ENCODE results near the gene TTPAL. TPM values are rescaled to one million over a fixed set of nuclear protein-coding genes. Genes with fewer than 3 reads are reported as not detected.

The TTPAL gene, protein sequence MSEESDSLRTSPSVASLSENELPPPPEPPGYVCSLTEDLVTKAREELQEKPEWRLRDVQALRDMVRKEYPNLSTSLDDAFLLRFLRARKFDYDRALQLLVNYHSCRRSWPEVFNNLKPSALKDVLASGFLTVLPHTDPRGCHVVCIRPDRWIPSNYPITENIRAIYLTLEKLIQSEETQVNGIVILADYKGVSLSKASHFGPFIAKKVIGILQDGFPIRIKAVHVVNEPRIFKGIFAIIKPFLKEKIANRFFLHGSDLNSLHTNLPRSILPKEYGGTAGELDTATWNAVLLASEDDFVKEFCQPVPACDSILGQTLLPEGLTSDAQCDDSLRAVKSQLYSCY
- total RNA-seq, result 10 to 100 TPM in 3 of 4 donors, 1 to 10 TPM in 1; 9.6 to 18.2 (median 13.0) TPM

- Histone ChIP-seq H3K27me3 (no peaks in the 10 kb centered on the region), H3K4me1 (peaks cover 9 to 23% (median 20%) of the 10 kb centered on the region in 4 donors), H3K36me3 (peaks cover 12 to 17% (median 14%) of the 10 kb centered on the region in 4 donors), H3K4me3 (peak within 1 kb of the TSS; percentile 75 to 87 (median 78)), H3K27ac (replicated peaks in 1 of 4) (peak within 1 kb of the TSS; percentile 92 to 96 (median 94)), H3K9me3 (no peaks in the 10 kb centered on the region)
- WGBS, result 5% methylated on average over 30 of the region's 55 CpGs
- DNase-seq (ENCODE audit: extremely low spot score), result peak; percentile 94
- TF ChIP-seq CTCF (IDR thresholded peaks at IDR 0.05) (peak; percentile 45 to 70 (median 57)), POLR2AphosphoS5 (IDR thresholded peaks at IDR 0.05) (peak; percentile 100), POLR2A (IDR thresholded peaks at IDR 0.05; ENCODE audit: low read depth) (peak; percentile 98), EP300 (IDR thresholded peaks at IDR 0.05) (no peak)
- intact Hi-C loops (cut with DNase I), result loop anchor here (2.0 to 5.0 kb wide), 3 partner anchors 46 to 264 kb away; partner anchors contain the start of genes OSER1 and SERINC3
Measured at GRCh38 chr20:44475694-44476560, at the start of gene TTPAL. Gene TTPAL, plus strand, starts transcription at chr20:44475874. Its CDS starts 4,126 bp downstream, at chr20:44480000.

DNA sequence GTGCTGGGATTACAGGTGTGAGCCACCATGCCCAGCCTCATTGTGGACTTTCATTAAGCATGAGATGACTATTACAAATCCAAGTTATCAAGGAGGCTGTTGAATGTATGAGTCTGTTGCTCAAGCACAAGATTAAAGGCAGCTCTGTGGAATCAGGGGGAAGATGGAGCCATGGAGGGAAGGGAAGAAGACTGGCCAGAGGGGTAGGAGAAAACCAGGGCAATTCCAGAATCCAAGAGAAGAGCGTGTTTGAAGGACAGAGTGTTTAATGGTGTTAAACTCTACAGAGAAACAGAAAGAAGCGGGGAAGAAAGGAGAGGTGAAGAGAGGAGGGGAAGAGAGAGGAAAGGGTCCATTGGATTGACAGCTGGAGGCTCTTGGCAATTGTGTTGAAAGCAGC lies 49.8 kb upstream of the TTPAL start:
- Histone ChIP-seq H3K4me3 (no peak overlapping the region), H3K27ac (replicated peaks in 1 of 4) (no peak overlapping the region), H3K36me3 (no peaks in the 10 kb centered on the region), H3K4me1 (no peaks in the 10 kb centered on the region), H3K9me3 (no peaks in the 10 kb centered on the region), H3K27me3 (peaks cover 0 to 31% (median 0%) of the 10 kb centered on the region in 4 donors)
- WGBS, result 91% methylated on average over 2 of the region's 2 CpGs
- intact Hi-C loops (cut with DNase I), result no loop called here
- TF ChIP-seq EP300 (IDR thresholded peaks at IDR 0.05) (no peak), CTCF (IDR thresholded peaks at IDR 0.05) (no peak), POLR2A (IDR thresholded peaks at IDR 0.05; ENCODE audit: low read depth) (no peak), POLR2AphosphoS5 (IDR thresholded peaks at IDR 0.05) (no peak)
- no peak for DNase-seq (ENCODE audit: extremely low spot score)

DNA sequence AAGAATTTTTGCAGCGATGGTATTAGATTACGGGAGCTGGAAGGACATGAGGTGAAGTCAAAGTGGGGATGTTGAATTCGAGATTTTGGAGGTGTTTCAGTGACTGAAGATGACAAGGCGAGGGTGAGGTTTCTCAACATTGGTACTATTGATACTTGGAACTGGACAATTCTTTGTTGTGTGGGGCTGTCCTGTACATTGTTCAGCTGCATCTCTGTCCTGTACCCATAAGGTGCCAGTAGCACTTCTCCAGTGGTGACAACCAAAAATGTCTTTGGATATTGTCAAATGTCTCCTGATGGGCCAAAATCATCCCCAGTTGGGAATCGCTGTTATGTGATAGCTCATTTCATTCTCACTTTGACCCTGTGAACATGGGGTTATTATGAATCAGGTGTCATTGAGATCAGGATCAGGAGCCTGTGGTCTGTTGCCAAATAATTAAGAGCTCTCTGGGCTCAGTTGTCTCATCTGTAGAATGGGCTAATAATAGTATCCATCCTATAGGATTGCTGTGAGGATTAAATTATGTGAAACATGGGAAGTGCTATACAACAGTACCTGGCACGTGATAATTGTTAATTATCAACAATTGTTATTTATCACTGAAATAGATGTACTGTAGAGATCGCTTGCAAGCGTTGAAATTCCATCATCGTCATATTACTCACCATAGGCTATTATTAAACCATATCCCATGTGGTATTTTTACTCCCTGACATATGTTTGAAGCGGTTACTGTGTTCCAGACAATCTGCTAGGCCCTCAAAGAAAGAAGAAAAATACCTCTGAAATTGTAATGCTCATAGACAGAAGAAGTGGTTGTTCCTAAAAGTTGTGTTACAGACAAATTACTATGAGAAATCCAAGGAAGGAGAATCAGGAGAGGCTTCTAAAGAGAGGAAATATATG lies 48.5 kb upstream of the TTPAL start:
- no peak for DNase-seq (ENCODE audit: extremely low spot score)
- TF ChIP-seq EP300 (IDR thresholded peaks at IDR 0.05) (no peak), POLR2A (IDR thresholded peaks at IDR 0.05; ENCODE audit: low read depth) (no peak), CTCF (IDR thresholded peaks at IDR 0.05) (no peak), POLR2AphosphoS5 (IDR thresholded peaks at IDR 0.05) (no peak)
- no peaks in the 10 kb centered on the region for H3K36me3 ChIP-seq
- H3K27ac ChIP-seq (replicated peaks in 1 of 4), result no peak overlapping the region
- WGBS, result 87% methylated on average over 10 of the region's 10 CpGs
- intact Hi-C loops (cut with DNase I), result no loop called here
- no peaks in the 10 kb centered on the region for H3K4me1 ChIP-seq
- H3K27me3 ChIP-seq, result peaks cover 0 to 43% (median 0%) of the 10 kb centered on the region in 4 donors
- no peaks in the 10 kb centered on the region for H3K9me3 ChIP-seq
- H3K4me3 ChIP-seq, result no peak overlapping the region

GRCh38 chr20:44427804-44428173 lies 47.9 kb upstream of the TTPAL start:
- H3K9me3 ChIP-seq, result no peaks in the 10 kb centered on the region
- H3K27me3 ChIP-seq, result peaks cover 0 to 43% (median 0%) of the 10 kb centered on the region in 4 donors
- no peak overlapping the region for H3K27ac ChIP-seq (replicated peaks in 1 of 4)
- no peaks in the 10 kb centered on the region for H3K36me3 ChIP-seq
- intact Hi-C loops (cut with DNase I), result no loop called here
- no peak for DNase-seq (ENCODE audit: extremely low spot score)
- H3K4me1 ChIP-seq, result no peaks in the 10 kb centered on the region
- H3K4me3 ChIP-seq, result no peak overlapping the region
- 82% methylated on average over 3 of the region's 3 CpGs for WGBS
- TF ChIP-seq POLR2A (IDR thresholded peaks at IDR 0.05; ENCODE audit: low read depth) (no peak), CTCF (IDR thresholded peaks at IDR 0.05) (no peak), POLR2AphosphoS5 (IDR thresholded peaks at IDR 0.05) (no peak), EP300 (IDR thresholded peaks at IDR 0.05) (no peak)

All from esophagus muscularis mucosa (tissue), 4 donors.